NCI-H2029 treated with DMSO at 0.1 percent for 48 hours (cell line): ENCODE measurements around the gene ZNF133.
"Not testable (repeated sequence)": the region's sequence is repeated elsewhere in the genome, so short reads cannot be mapped to it uniquely, and the experiment has no call there.

Experiments used
- DNase-seq: peaks from one replicate; lab custom pipeline; 2025; lab: John Stamatoyannopoulos, UW

ZNF133 gene

DNA sequence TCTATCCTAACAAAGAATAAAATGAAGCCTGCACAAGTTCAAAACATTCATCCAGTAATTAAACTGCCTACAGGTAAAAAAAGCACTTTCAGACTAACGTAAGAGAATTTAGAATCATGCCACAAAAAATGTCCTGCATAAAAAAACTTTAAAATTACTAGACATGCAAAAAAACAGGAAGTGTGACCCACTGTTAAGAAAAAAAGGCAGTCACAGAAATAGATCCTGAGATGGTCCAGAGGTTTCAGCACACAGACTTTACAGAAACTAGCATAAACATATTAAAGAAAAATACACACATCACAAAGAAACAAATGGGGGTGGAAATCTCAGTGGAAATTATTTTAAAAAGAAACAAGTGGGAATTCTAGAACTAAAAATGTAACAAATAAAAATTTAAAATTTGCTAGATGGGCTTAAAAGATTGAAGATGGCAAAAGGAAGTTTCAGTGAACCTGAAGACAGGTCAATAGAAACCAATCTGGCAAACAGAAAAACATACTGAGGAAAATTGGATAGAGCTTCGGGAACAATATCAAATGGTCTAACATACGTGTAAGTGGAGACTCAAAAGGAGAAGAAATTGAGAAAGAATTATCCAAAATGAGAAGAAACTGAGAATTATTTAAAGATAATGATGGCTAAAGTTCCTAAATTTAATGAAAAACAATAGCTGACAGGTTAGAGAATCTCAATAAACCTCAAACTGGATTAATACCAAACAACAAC is 3.4 kb upstream of the ZNF133 start:
- no peak for DNase-seq

DNA sequence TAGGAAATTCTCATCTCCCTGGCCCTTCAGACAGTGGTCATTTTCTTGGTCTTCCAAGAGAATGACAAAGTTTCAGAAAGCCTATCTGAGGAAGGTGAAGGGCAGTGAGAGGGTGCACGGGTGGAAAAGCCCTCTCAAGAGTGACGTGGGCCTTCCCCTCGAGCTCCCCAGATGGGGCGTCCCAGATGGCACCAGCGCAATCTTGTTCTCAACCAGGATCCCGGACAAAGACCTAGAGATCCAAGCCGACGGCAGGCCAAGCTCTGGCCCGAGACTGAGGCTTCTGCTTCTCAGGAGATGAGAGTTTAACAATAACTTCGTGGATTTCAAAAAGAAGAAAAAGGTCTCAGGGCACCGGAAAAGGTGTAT is 797 bp upstream of the ZNF133 start:
- DNase-seq = no peak

DNA sequence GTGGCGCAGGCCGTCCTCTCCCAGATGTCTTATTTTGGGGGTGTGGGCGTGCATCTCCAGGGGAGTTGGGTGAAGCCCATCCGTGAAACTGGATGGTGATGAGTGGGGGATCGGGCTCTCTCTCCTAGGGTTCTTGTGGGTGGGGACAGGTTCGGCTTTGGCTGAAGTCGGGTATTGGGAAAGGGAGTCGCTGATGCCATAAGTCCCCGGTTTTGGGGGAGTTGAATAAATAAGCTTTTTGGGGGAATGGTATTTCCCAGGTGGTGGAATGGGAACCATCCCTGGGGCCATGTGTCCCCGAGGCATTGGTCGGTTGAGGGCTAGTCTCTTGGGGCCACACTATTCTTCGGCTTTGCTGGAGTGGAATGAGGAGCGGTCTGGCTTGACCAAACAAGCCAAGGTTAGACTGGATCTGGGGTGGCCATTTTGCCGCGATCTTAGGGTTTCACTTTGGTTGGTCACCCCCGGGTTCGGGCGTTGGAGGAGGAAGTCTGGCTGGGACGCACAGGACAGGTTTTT is 481 bp downstream of the ZNF133 start:
- DNase-seq = no peak

DNA sequence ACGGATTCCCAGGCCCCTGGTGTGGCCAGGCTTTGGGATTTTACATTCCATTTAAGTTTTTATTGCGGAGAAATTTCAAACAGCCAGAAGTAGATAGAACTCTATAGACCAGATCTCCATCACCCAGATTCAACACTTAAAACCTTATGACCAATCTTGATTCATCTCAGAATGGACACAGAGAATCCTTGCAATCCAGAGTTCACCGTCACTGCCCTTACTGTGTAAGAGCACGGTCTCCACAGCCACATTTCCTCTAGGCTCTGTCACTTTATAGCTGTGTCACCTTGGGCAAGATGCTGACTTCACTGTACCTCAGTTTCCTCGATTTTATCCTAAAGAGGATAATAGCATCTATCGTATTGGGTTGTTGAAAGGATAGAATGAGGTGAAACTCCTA is 979 bp downstream of the ZNF133 start:
- DNase-seq = no peak

DNA sequence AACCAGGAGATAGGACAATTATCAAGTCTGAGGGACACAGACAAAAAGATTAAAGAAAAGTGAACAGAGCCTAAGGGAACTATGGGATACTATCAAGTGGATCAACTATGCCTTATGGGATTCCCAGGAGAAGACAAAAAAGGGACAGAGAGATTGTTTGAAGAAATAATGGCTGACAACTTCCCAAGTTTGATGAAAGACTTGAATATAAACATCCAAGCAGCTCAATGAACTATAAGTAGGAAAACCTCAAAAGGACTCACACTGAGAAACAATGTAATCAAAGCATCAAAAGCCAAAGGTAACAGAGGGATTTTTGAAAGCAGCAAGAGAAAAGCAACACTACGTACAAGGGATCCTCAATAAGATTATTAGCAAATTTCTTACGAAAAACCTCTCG is 11.0 kb downstream of the ZNF133 start:
- no peak for DNase-seq

DNA sequence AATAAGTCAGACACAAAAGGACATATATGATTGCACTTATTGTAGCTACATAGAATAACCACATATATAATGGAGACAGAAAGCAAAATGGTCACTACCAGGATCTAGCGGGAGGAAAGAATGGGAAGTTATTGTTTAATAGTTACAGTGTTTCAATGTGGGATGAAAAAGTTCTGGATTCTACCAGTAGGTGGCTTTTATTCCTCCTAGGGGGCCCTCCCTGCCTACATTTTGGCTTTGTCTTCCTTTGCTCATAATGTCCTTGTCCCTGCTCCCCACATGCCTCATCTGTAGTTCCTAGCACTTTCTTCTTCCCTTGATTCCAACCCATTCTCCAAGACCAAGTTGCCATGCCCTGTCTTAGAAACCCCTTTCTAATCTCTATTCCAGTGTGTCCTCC is 16.3 kb downstream of the ZNF133 start:
- no peak for DNase-seq

DNA sequence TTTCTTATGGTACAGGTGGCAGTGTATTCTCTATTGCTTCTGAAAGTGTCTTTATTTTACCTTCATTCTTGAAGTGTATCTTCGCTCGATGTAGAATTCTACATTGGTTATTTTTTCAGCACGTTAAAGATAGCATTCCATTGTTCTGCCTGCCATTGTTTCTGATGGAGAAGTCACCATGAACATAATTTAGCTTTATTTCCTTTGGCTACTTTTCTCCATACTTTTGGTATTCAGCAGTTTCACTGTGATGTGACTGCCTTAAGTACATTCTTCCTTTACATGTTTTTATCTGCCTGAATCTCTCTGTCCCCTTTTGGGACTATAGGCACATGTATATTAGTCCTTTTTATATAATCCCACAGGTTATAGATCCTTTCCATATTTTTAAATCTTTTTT is 19.0 kb downstream of the ZNF133 start:
- DNase-seq = no peak

DNA sequence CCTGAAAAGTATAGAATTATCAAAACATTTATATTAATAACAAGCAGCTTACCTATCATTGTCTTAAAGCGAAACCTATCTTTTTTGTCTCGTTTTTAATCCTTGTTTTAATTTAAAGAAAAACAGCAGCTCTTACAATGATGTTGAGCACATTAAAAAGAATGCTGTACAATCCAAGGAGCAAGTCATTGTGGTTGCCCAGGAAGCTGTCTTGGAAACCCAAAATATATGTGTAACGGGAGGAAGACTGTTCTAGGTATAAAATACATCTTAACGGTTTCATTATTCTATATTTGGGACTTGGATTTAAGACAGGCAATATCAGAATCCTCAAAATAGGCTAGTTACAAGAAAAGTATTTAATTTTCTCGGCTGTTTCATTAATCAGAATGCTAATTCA is 21.7 kb downstream of the ZNF133 start:
- DNase-seq = no peak

DNA sequence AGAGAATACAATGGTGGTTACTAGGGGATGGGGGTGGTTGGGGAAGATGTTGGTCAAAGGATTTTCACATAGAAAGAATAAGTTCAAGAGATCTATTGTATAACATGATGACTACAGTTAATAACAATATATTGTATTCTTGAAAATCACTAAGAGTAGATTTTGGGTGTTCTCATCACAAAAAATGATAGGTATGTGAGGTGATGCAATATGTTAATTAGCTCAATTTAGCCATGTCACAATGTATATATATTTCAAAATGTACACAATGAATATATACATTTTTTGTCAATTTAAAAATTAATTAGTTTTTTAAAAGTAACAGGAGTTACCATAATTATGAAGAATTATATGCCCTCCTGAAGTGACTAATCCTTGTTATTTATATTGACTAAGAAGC is 22.3 kb downstream of the ZNF133 start:
- DNase-seq = no peak

DNA sequence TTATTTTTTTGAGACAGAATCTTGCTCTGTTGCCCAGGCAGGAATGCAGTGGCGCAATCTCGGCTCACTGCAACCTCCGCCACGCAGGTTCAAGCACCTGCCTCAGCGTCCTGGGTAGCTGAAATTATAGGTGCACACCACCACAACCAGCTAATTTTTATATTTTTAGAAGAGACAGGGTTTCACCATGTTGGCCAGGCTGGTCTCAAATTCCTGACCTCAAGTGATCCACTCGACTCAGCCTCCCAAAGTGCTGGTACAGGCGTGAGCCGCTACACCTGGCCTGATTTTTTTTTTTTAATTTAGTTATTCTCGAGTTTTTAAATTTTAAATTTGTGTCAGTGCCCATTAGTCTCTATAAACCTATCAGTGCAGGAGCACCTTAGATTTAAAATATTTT is 24.4 kb downstream of the ZNF133 start:
- no peak for DNase-seq

DNA sequence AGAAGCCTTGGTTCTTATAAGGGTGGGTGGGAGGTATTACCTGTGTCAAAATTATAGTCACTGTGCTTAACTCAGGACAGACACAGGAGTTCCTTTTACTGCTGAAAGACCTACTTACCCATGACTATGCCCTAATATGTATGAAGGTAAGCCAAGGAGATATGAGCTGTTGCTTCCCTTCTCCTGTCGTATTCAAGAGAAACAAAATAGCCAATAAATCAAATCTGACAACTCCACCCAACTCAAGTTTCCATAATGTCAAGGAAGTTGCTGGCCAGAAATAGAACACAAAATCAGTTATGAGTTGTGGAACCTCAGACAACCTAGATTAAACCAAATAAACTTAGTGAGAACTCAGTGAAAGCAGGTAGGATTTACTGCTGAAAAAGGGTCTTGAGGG is 25.1 kb downstream of the ZNF133 start:
- DNase-seq = no peak

DNA sequence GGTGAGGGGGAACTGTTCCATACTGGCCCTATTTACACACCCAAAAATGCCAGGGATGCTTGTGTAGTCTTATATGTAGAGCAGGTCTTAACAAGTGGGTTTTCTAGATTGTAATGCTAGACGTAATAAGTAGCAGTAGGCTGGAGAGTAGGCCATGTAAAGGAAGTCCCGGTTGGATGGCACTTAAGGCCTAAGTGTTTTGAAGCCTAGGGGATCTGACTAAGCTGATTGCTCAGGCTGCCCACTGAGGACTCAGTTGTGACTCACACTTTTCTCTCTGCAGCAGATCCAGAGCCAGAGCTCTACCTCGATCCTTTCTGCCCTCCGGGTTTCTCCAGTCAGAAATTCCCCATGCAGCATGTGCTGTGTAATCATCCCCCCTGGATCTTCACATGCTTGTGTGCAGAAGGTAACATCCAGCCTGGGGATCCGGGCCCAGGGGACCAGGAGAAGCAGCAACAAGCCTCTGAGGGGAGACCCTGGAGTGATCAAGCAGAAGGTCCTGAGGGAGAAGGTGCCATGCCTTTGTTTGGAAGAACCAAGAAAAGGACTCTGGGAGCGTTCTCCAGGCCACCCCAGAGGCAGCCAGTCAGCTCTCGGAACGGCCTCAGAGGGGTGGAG is 26.6 kb downstream of the ZNF133 start:
- DNase-seq = no peak

DNA sequence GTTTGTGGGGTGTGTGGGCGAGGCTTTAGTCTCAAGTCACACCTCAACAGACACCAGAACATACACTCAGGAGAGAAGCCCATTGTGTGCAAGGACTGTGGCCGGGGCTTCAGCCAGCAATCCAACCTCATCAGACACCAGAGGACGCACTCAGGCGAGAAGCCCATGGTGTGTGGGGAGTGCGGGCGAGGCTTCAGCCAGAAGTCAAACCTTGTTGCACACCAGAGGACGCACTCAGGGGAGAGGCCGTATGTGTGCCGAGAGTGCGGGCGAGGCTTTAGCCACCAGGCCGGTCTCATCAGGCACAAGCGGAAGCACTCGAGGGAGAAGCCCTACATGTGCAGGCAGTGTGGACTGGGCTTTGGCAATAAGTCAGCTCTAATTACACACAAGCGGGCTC is 27.8 kb downstream of the ZNF133 start:
- DNase-seq = no peak

DNA sequence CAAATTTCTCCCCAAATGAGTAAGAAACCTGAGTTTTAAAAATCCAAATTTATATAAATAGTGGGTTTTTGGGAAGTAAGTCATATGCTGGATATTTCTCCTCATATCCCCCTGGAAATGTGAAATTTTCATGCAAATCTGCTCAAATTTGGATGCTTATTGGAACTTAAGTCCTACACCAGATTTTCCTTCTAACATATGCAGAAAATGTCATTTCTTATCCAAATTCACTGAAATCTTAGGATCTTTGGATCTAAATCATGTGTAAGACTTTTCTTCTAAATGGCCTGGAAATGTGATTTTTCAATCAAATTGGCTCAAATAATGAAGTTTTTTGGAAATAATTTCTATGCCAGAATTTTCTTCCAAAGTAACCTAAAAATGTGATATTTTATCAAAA is 33.0 kb downstream of the ZNF133 start:
- no peak for DNase-seq

DNA sequence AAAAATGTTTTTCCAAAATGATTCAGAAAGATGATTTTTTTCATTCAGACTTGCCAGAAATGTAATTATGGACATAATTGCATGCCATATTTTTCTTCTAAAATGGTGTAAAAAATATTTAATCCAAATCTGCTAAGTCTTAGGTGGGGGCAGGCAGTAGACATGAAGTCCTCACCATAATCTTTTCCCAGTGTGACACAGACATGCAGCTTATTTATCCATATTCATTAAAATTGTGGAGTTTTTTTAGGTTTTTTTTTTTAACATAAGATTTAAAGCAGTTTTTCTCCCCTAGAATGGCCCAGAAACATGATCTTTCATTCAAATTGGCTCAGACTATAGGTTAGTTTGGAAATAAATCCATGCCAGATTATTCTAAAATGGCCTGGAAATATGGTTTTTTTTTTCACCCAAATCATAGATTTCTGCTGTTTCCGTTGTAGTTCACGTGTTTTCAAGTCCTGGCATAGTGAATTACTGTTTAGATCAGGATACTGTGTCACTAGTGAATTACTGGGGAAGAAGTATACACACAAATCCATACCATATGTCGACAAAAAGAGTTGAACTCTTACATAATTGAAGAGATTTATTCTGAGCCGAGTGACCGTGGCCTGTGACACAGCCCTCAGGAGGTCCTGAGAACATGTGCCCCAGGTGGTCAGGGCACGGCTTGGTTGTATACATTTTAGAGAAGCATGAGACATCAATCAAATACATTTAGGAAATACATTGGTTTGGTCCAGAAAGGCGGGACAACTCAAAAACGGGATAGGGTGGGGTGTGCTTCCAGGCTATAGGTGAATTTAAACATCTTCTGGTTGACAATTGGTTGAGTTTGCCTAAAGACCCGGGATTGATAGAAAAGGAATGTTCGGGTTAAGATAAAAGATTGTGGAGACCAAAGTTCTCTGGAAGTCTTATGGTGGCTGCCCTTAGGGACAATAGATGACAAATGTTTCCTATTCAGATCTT is 33.9 kb downstream of the ZNF133 start:
- no peak for DNase-seq

DNA sequence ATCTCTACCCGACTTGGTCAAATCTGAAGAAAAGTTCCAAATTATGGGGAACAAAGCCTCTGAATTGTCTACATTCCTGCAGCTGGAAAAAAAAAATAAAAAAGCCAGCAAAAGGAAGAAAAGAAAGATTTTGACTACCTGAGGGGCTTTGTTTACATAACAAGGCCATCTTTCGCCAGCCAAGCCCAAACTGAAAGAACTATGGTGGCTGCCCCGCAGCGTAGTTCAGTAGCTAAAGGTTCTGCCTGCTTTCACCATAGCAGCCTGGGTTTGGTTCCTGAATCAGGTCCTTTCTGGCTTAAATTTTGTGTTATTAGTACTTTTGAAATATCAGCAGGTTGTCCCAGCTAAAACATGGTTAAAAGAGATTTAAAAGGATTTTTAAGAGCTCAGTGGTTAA is 35.4 kb downstream of the ZNF133 start:
- no peak for DNase-seq

DNA sequence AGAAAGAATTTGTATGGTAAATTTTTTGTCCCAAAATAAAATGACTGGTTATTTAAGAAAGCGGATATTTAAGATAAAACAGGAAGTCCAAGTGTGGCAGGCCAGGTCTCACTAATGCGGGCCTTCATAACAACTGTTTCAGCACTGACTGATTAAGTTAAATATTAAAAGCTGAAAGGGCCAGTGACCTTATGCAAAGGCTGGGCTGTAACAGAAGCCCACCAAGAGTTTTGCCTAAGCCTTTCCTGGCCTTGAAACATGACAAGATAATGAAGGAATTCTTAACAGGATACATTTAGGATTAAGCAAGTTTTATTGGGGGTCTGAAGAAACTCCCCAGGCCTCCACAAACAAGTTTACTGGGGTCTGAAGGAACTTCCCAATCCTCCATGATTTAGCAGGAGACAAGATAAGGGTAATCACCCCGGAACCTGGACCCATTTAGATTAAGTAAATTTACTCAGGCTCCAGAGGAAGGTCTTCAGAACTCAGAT is 36.3 kb downstream of the ZNF133 start:
- no peak for DNase-seq

DNA sequence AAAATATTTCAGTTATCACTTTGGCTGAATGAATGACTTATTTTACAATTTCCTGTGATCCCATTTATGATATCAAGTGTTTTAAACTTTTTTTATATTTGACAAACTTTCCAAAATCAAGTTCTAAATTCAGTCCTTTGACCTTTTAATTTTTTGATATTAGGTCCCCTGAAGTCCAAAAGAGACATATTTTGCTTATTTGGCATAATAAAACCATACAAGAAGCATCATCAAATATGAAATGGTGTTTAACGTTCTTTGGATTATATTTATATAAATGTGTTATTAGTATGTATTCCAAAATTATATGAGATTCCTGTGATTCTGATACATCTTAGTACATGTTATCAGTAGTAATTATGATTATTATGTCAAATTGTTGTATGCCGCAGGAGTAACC is 38.7 kb downstream of the ZNF133 start:
- no peak for DNase-seq

DNA sequence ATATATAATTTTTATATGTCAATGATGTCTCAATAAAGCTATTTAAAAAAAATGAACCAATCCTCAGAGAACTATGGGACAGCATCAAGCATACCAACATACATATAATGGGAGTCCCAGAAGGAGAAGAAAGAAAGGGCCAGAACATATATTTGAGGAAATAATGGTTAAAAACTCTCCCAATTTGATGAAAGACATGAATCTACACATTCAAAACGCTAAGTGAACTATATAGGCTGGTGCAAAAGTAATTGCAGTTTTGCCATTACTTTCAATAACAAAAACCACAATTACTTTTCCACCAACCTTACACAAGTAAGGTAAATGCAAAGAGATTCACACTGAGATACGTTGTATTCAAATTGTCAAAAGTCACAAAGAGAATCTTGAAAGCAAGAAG is 43.4 kb downstream of the ZNF133 start:
- DNase-seq = no peak

DNA sequence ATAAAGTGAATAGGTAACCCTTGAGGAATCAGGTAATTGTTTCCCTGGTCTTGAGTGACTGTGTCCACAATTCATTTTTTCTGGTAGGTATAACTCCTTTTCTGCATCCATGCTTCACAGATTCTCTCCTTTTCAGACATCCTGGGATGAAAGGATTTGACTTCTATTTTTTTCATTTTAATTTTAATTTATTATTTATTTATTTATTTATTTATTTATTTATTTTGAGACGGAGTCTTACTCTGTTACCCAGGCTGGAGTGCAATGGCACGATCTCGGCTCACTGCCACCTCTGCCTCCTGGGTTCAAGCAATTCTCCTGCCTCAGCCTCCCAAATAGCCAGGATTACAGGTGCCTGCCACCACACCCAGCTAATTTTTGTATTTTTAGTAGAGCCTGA is 61.4 kb downstream of the ZNF133 start:
- not testable (repeated sequence) for DNase-seq

DNA sequence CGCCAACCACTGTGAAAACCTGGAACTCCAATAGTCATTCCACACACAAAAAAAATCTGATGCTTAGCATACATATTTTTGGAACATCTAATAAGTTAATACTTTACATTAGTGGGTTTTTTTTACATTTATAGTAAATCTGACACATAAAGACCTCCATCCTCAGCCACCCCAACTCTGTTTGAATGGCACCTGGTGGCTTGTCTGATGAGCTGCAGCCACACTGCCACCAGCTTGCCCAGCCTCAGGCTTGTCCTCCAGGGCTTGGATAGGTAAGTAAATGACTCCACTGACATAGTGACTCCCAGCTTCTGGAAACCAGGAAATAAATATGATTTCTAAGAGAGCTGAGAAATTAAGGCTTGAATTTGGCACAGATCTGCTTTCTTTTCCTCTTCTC is 71.5 kb downstream of the ZNF133 start:
- DNase-seq = no peak

DNA sequence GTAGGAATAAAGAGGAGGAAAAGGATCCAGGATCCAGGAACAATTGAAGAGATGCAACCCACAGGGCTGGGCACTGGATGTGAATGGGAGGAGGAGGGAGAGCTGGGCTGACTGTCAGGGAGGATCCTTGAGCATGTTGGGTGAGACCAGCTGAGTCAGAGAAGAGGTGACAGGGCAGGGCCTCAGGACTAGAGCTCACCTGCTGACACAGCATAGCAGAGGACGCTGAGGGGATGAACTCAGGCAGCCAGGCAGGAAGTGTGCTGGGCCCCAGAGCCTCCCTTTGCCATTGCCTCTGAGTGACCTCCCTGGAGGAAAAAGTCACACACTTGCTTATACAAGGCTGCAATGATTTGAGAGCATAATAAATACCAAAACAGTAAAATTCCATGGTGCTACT is 72.3 kb downstream of the ZNF133 start:
- DNase-seq = no peak

DNA sequence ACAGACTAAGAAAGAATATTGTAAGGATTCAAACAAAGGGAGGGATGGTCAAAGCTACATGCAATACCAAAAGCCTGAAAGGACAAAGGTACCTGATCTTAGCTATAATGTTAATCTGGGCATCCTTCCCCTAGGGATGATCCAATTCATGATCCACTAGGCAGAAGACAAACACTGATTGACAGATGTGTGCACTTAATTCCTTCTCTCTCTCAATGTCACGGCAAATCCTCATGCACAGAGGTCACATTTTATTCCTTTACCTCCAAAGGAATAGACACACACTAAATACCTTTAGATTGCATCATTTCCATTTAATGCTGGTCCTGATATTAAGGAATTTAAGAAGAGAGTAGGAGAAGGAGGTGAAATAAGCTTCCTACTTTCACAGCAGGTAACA is 73.4 kb downstream of the ZNF133 start:
- DNase-seq = no peak
